LNCaP clone FGC (cell line): ENCODE data around the gene COX6B2.
"Not testable (repeated sequence)": the region's sequence is repeated elsewhere in the genome, so short reads cannot be mapped to it uniquely, and the experiment has no call there.

Experiments used
- DNase-seq: peaks from one replicate; pipeline ENCODE4 v3.0.0-alpha.2; 2011; ENCODE audit warnings: low read depth
- H3K4me3 ChIP-seq: 2 replicates; pipeline ENCODE4 v1.5.1; 2011; ENCODE audit warnings: mild to moderate bottlenecking, low read depth, low read length, control low read depth
- CTCF ChIP-seq: IDR thresholded peaks from 2 replicates; pipeline ENCODE4 v1.5.1; 2012; ENCODE audit warnings: mild to moderate bottlenecking; ENCODE audit not compliant: control insufficient read depth, insufficient read depth; ENCODE audit errors: extremely low read depth

COX6B2 gene

GRCh38 chr19:55354698-55355212, at the start of gene COX6B2:
Gene COX6B2, minus strand, starts transcription at chr19:55354719. Its CDS starts 198 bp downstream, at chr19:55354521.
- TF ChIP-seq CTCF: no peak
- no peak for DNase-seq
- H3K4me3 ChIP-seq: peak within 1 kb of the TSS; percentile 36

- TF ChIP-seq CTCF: no peak
- H3K4me3 ChIP-seq: no peak overlapping the region
- DNase-seq: no peak
Measured at GRCh38 chr19:55402509-55402908, 48.0 kb upstream of the COX6B2 start.

GRCh38 chr19:55401390-55401789, 46.9 kb upstream of the COX6B2 start:
- not testable (repeated sequence) for H3K4me3 ChIP-seq, DNase-seq

GRCh38 chr19:55400281-55401087, 46.0 kb upstream of the COX6B2 start:
- no peak overlapping the region for H3K4me3 ChIP-seq
- no peak for DNase-seq
- TF ChIP-seq CTCF: no peak

GRCh38 chr19:55398200-55398925, 43.8 kb upstream of the COX6B2 start:
- H3K4me3 ChIP-seq: no peak overlapping the region
- no peak for DNase-seq
- TF ChIP-seq CTCF: no peak

GRCh38 chr19:55392820-55393761, 38.6 kb upstream of the COX6B2 start:
- no peak overlapping the region for H3K4me3 ChIP-seq
- no peak for TF ChIP-seq CTCF
- DNase-seq: no peak
